Mammary epithelial cell (primary cell): Measurements from ENCODE around the gene NFX1.

Experiments used
- EZH2 ChIP-seq: IDR thresholded peaks from 2 replicates; pipeline ENCODE4 v1.6.1; 2012; ENCODE audit warnings: low read length, inconsistent platforms, borderline replicate concordance
- TF ChIP-seq, protein P1 (sequence below), 2 donors: IDR thresholded peaks in 1 of 2; conservative IDR thresholded peaks in 1 of 2; 2 replicates each; pipeline ENCODE4 v1.5.1; 2011 to 2012; ENCODE audit warnings: inconsistent platforms in 2 of 2, low read length in 2 of 2, mild to moderate bottlenecking in 2 of 2, control low read depth in 1 of 2, low read depth in 1 of 2; ENCODE audit not compliant: insufficient read depth in 1 of 2; ENCODE audit errors: extremely low read depth in 1 of 2

DNA sequence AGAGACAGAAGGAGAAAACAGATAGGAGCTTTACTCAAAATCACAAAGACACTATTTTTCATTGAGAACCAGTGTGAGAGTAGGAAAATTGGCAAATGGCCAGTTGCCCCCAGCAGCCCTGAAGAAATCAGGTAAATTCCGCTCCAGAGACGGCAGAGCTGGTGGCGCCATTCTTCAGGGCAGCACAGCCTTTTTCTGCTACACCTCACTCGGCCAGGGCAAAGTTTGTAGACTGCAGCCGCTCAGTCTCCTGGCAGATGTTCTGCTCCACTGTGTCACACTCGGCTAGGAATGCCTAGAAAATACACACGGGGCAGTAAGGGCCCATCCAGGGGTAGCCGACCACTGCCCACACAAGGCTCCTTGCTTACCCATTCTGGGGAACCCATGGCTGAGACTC lies 35.3 kb upstream of the NFX1 start:
- TF ChIP-seq, protein P1, sequence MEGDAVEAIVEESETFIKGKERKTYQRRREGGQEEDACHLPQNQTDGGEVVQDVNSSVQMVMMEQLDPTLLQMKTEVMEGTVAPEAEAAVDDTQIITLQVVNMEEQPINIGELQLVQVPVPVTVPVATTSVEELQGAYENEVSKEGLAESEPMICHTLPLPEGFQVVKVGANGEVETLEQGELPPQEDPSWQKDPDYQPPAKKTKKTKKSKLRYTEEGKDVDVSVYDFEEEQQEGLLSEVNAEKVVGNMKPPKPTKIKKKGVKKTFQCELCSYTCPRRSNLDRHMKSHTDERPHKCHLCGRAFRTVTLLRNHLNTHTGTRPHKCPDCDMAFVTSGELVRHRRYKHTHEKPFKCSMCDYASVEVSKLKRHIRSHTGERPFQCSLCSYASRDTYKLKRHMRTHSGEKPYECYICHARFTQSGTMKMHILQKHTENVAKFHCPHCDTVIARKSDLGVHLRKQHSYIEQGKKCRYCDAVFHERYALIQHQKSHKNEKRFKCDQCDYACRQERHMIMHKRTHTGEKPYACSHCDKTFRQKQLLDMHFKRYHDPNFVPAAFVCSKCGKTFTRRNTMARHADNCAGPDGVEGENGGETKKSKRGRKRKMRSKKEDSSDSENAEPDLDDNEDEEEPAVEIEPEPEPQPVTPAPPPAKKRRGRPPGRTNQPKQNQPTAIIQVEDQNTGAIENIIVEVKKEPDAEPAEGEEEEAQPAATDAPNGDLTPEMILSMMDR (conservative IDR thresholded peaks at IDR 0.05 in 1 of 2, IDR thresholded peaks at IDR 0.05 in 1 of 2; ENCODE audit: extremely low read depth in 1 of 2, insufficient read depth in 1 of 2, low read depth in 1 of 2, low read length in 2 of 2), result no peak
- no peak for TF ChIP-seq EZH2
